ENCODE data around the gene CFAP61.

CFAP61 gene

GRCh38 chr20:20211274-20211987, 159.1 kb downstream of the CFAP61 start:
- no peak for DNase-seq (ENCODE audit: low read depth)
- H3K4me3 ChIP-seq (replicated peaks; ENCODE audit: low read depth, low read length): no peak overlapping the region
- TF ChIP-seq CTCF (IDR thresholded peaks at IDR 0.05; ENCODE audit: low read length, missing control alignments): no peak

- no peak for DNase-seq (ENCODE audit: low read depth)
- H3K4me3 ChIP-seq (replicated peaks; ENCODE audit: low read depth, low read length): no peak overlapping the region
- no peak for TF ChIP-seq CTCF (IDR thresholded peaks at IDR 0.05; ENCODE audit: low read length, missing control alignments)
These were observed 159.7 kb downstream of the CFAP61 start for GRCh38 chr20:20211988-20212518.

- no peak for DNase-seq (ENCODE audit: low read depth)
- H3K4me3 ChIP-seq (replicated peaks; ENCODE audit: low read depth, low read length): no peak overlapping the region
- TF ChIP-seq CTCF (IDR thresholded peaks at IDR 0.05; ENCODE audit: low read length, missing control alignments): no peak
These were observed 160.4 kb downstream of the CFAP61 start for GRCh38 chr20:20212675-20213096.

GRCh38 chr20:20213526-20214121, 161.3 kb downstream of the CFAP61 start:
- DNase-seq (ENCODE audit: low read depth): no peak
- no peak overlapping the region for H3K4me3 ChIP-seq (replicated peaks; ENCODE audit: low read depth, low read length)
- TF ChIP-seq CTCF (IDR thresholded peaks at IDR 0.05; ENCODE audit: low read length, missing control alignments): no peak

- DNase-seq (ENCODE audit: low read depth): no peak
- no peak for TF ChIP-seq CTCF (IDR thresholded peaks at IDR 0.05; ENCODE audit: low read length, missing control alignments)
- no peak overlapping the region for H3K4me3 ChIP-seq (replicated peaks; ENCODE audit: low read depth, low read length)
These were observed 162.5 kb downstream of the CFAP61 start for GRCh38 chr20:20214757-20215275.

GRCh38 chr20:20215976-20216727, 163.8 kb downstream of the CFAP61 start:
- no peak for TF ChIP-seq CTCF (IDR thresholded peaks at IDR 0.05; ENCODE audit: low read length, missing control alignments)
- H3K4me3 ChIP-seq (replicated peaks; ENCODE audit: low read depth, low read length): no peak overlapping the region
- no peak for DNase-seq (ENCODE audit: low read depth)

Data from fibroblast of pulmonary artery (primary cell).